DOHH2 (cell line): Measurements from ENCODE around the gene ITPA.
"Not testable (repeated sequence)": the region's sequence is repeated elsewhere in the genome, so short reads cannot be mapped to it uniquely, and the experiment has no call there.

Experiments
- H3F3A ChIP-seq: fragments of 200-600 bp; sonication (generic), shearing (Covaris generic); 2 replicates; pipeline ENCODE4 v1.6.0; 2016; ENCODE audit warnings: antibody characterized with exemption, mild to moderate bottlenecking; ENCODE audit not compliant: control insufficient read depth, insufficient read depth
- H3K27ac ChIP-seq: fragments of 200-600 bp; sonication (generic); 2 replicates; pipeline ENCODE4 v1.5.1; 2014; ENCODE audit warnings: low read depth, mild to moderate bottlenecking, low read length, moderate library complexity
- H3K27me3 ChIP-seq: fragments of 200-600 bp; sonication (generic); 2 replicates; pipeline ENCODE4 v1.6.1; 2014; ENCODE audit warnings: mild to moderate bottlenecking, low read length, mixed read lengths; ENCODE audit not compliant: control insufficient read depth
- H3K36me3 ChIP-seq: fragments of 200-600 bp; sonication (generic); 2 replicates; pipeline ENCODE4 v1.6.1; 2014; ENCODE audit warnings: mild to moderate bottlenecking, low read length, moderate library complexity, mixed read lengths; ENCODE audit not compliant: control insufficient read depth
- H3K4me1 ChIP-seq: fragments of 200-600 bp; sonication (generic); 2 replicates; pipeline ENCODE4 v1.6.1; 2014; ENCODE audit warnings: mild to moderate bottlenecking, low read length, mixed read lengths; ENCODE audit not compliant: control insufficient read depth
- H3K4me2 ChIP-seq: fragments of 200-600 bp; sonication (generic); 2 replicates; pipeline ENCODE4 v1.6.0; 2014; ENCODE audit warnings: mild to moderate bottlenecking, low read length, moderate library complexity
- H3K4me3 ChIP-seq: fragments of 200-600 bp; sonication (generic); 2 replicates; pipeline ENCODE4 v1.5.1; 2014; ENCODE audit warnings: mild to moderate bottlenecking, low read length, mixed read lengths
- H3K79me2 ChIP-seq: fragments of 200-600 bp; sonication (generic); 2 replicates; pipeline ENCODE4 v1.6.1; 2014; ENCODE audit warnings: mild to moderate bottlenecking, low read length, mixed read lengths; ENCODE audit not compliant: control insufficient read depth
- H3K9me2 ChIP-seq: fragments of 200-600 bp; sonication (generic); replicated peaks from 2 replicates; pipeline ENCODE4 v1.6.1; 2014; ENCODE audit warnings: mild to moderate bottlenecking, low read length, mixed read lengths; ENCODE audit not compliant: control insufficient read depth
- H3K9me3 ChIP-seq: fragments of 200-600 bp; sonication (generic); 2 replicates; pipeline ENCODE4 v1.6.1; 2014; ENCODE audit warnings: antibody characterized with exemption, low read length, mixed read lengths; ENCODE audit not compliant: control insufficient read depth, insufficient read depth
- H4K20me1 ChIP-seq: fragments of 200-600 bp; sonication (generic); 2 replicates; pipeline ENCODE4 v1.6.0; 2014; ENCODE audit warnings: low read depth, mild to moderate bottlenecking, antibody characterized with exemption, low read length, moderate library complexity; ENCODE audit not compliant: control insufficient read depth, insufficient read depth
- CTCF ChIP-seq: fragments of 200-600 bp; sonication (generic); IDR thresholded peaks from one replicate; pipeline ENCODE4 v1.5.1; 2014; ENCODE audit warnings: antibody characterized with exemption, mild to moderate bottlenecking, low read depth, low read length; ENCODE audit not compliant: poor library complexity, severe bottlenecking
- EZH2phosphoT487 ChIP-seq: fragments of 200-600 bp; sonication (generic); IDR thresholded peaks from 2 replicates; pipeline ENCODE4 v1.6.1; 2017; ENCODE audit warnings: borderline replicate concordance, mild to moderate bottlenecking, antibody characterized with exemption, low read length, moderate library complexity, mixed read lengths

ITPA gene

GRCh38 chr20:3181270-3181669 lies 28.0 kb upstream of the ITPA start:
- TF ChIP-seq CTCF (no peak), EZH2phosphoT487 (no peak)
- Histone ChIP-seq H3K27me3 (no peaks in the 10 kb centered on the region), H3K9me3 (no peaks in the 10 kb centered on the region), H3K9me2 (no peaks in the 10 kb centered on the region), H3F3A (peaks cover 4% of the 10 kb centered on the region; the same call in 1 of the 2 replicates), H3K4me1 (no peaks in the 10 kb centered on the region; the same call in 1 of the 2 replicates), H3K36me3 (no peaks in the 10 kb centered on the region), H3K79me2 (no peaks in the 10 kb centered on the region), H3K4me2 (no peak overlapping the region), H3K4me3 (no peak overlapping the region), H3K27ac (no peak overlapping the region), H4K20me1 (no peaks in the 10 kb centered on the region)

DNA sequence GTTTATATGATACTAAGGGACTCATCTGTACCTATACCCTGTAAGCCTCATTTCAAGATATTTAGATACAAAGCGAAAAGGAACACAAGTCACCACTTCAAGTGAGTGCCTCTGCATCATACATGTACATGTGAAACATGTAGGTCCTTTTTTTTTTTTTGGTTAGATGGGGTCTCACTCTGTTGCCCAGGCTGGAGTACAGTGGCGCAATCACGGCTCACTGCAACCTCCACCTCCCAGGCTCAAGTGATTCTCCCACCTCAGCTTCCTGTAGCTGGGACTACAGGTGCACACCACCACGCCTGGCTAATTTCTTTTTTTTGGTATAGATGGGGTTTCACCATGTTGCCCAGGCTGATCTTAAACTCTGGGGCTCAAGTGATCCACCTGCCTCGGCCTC lies 26.9 kb upstream of the ITPA start:
- not testable (repeated sequence) for H3K9me2 ChIP-seq, H4K20me1 ChIP-seq, H3K27me3 ChIP-seq, H3K4me3 ChIP-seq, H3K4me2 ChIP-seq, H3K27ac ChIP-seq, H3K4me1 ChIP-seq, H3K9me3 ChIP-seq, H3K79me2 ChIP-seq, H3K36me3 ChIP-seq, H3F3A ChIP-seq

GRCh38 chr20:3183896-3184612 lies 25.2 kb upstream of the ITPA start:
- Histone ChIP-seq H3K9me2 (no peaks in the 10 kb centered on the region), H3F3A (peaks cover 4% of the 10 kb centered on the region; the same call in 1 of the 2 replicates), H3K27ac (no peak overlapping the region), H3K4me1 (no peaks in the 10 kb centered on the region), H3K4me3 (no peak overlapping the region), H3K4me2 (no peak overlapping the region), H3K36me3 (no peaks in the 10 kb centered on the region), H3K9me3 (no peaks in the 10 kb centered on the region), H3K79me2 (no peaks in the 10 kb centered on the region), H3K27me3 (no peaks in the 10 kb centered on the region), H4K20me1 (no peaks in the 10 kb centered on the region)
- no peak for TF ChIP-seq EZH2phosphoT487
- no peak for TF ChIP-seq CTCF

DNA sequence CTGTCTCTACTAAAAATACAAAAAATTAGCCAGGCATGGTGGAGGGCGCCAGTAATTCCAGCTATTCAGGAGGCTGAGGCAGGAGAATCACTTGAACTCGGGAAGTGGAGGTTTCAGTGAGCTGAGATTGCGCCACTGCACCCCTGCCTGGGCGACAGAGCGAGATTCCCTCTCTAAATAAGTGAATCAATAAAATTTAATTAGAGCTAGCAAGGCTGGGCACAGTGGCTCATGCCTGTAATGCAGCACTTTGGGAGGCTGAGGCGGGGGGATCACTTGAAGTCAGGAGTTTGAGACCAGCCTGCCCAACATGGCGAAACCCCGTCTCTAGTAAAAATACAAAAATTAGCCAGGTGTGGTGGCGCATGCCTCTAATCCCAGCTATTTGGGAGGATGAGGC lies 21.4 kb upstream of the ITPA start:
- H3K4me1 ChIP-seq, H3K27ac ChIP-seq, H3K27me3 ChIP-seq, H3K79me2 ChIP-seq, H4K20me1 ChIP-seq, H3K9me3 ChIP-seq, H3K4me3 ChIP-seq, H3K9me2 ChIP-seq, H3K4me2 ChIP-seq, H3F3A ChIP-seq: not testable (repeated sequence)
- H3K36me3 ChIP-seq, result peaks cover 34% of the 10 kb centered on the region
